ENCODE results near the gene TOP2A.

Gene TOP2A

DNA sequence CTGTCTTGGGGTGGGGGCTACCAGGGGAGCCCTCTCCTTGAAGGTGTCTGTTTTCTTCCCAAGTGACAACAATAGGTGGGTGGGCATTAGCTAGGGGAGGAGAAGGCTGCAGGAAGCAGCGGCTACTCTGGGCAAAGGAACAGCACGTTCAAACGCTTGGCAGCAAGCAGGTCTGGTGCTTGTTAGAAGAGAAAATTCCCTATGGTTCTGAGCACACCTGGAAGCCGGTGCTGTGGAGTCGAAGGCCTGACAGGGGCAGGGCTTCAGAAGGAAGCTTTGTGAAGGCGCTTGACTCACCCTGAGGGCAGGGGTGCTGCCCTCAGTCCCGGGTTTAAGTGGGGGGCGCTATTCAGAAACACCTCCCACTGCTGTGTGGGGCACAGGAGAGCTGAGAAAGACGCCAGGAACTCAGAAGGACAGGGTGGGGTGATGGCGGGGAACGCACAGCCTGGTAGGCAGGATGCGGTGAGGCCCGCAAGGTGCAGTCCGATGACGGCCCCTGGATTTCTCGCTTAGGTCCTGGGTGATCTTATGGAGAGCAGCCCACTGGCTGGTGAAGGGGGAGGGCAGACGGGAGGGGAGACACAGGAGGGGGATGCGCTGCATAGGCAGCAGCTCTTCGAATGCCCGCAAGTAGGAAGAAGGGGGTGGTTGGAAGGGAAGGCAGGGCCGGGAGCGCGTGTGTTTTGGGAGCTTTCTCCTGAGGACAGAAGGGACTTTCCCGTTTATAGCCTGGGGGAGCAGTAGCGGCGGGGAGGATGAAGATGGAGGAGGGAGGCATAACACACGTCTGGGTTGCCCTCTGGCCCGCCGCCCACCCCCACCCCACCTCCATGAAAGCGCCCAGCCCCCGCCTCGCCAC lies 56.4 kb downstream of the TOP2A start:
- no peak for DNase-seq (ENCODE audit: low read depth, low spot score)

- no peak for DNase-seq (ENCODE audit: low read depth, low spot score)
These were observed 57.6 kb downstream of the TOP2A start for GRCh38 chr17:40360091-40360490.

DNA sequence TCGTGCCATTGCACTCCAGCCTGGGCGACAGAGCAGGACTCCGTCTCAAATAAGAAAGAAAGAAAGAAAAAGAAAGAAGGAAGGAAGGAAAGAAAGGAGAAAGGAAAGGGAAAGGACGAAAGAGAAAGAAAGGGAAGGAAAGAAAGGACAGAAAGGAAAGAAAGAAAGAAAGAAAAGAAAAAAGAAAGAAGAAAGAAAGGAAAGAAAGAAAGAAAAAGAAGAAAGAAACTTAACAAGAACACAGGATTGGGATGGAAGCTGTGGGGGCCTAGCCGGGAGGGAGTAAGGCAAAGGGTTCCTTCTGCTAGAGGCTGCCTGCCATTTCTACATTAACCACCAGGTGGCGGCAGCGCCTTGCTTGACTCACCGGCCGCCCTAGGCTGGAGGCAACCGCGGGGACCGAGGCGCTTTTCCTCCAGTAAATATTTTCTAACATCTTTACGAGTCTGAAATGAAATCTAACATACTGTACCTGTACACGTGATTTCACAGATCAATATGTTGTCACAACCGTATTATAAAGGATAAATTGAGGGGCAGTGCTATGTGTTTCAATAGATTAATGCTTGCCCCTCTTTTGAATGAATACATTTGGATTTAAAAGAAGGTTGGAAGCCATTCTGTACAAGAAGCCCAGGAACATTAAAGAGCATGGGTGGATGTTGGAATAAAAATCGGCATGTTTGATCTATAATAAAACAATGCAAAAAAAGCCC lies 59.2 kb downstream of the TOP2A start:
- peak; percentile 94 for DNase-seq (ENCODE audit: low read depth, low spot score)

DNA sequence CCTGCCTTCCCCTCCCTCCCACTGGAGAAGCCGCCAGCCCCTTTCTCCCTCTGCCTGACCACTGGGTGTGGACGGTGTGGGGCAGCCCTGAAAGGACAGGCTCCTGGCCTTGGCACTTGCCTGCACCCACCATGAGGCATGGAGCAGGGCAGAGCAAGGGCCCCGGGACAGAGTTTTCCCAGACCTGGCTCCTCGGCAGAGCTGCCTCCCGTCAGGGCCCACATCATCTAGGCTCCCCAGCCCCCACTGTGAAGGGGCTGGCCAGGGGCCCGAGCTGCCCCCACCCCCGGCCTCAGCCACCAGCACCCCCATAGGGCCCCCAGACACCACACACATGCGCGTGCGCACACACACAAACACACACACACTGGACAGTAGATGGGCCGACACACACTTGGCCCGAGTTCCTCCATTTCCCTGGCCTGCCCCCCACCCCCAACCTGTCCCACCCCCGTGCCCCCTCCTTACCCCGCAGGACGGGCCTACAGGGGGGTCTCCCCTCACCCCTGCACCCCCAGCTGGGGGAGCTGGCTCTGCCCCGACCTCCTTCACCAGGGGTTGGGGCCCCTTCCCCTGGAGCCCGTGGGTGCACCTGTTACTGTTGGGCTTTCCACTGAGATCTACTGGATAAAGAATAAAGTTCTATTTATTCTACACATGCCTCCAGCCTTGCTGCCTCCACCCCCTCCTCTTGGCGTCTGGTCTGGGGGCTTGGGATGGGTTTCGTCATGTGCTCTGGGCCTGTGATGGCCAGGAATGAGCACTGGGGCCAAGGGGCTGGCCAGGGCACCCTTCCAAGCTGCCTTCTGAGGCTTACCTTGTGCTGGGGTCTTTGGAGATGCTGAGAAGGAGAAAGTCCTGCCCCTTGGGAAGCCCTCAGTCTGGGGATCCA lies 60.5 kb downstream of the TOP2A start:
- no peak for DNase-seq (ENCODE audit: low read depth, low spot score)

- DNase-seq (ENCODE audit: low read depth, low spot score) = no peak
These were observed 61.6 kb downstream of the TOP2A start for GRCh38 chr17:40355804-40356758.

GRCh38 chr17:40355123-40355803 lies 62.4 kb downstream of the TOP2A start:
- peak; percentile 82 for DNase-seq (ENCODE audit: low read depth, low spot score)

GRCh38 chr17:40354221-40355122 lies 63.2 kb downstream of the TOP2A start:
- no peak for DNase-seq (ENCODE audit: low read depth, low spot score)

DNA sequence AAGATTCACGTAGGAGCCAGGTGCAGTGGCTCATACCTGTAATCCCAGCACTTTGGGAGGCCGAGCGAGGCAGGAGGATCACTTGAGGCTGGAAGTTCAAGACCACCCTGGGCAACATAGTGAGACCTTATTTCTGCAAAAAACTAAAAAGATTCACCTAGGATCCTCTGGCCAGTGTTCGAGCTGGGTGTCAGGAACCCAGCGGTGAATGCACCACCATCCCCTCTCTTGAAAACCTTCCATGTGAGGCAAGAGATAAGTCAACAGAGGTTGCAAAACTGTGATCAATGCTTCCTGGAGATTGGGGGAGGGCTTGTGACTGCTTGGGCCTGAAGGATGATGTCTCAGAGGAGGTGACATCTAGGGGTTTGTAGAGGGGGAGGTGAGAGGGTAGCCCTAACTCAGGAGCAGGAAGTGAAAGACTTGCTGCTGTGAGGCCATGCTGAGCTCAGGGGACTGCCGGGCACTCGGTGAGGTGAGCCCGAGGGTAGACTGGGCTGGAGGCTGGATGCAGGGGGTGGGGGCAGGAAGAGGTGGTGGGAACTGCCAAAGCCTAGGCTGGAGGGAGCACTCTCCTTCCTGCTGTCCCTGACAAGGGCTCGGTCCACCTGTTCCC lies 64.8 kb downstream of the TOP2A start:
- no peak for DNase-seq (ENCODE audit: low read depth, low spot score)

DNA sequence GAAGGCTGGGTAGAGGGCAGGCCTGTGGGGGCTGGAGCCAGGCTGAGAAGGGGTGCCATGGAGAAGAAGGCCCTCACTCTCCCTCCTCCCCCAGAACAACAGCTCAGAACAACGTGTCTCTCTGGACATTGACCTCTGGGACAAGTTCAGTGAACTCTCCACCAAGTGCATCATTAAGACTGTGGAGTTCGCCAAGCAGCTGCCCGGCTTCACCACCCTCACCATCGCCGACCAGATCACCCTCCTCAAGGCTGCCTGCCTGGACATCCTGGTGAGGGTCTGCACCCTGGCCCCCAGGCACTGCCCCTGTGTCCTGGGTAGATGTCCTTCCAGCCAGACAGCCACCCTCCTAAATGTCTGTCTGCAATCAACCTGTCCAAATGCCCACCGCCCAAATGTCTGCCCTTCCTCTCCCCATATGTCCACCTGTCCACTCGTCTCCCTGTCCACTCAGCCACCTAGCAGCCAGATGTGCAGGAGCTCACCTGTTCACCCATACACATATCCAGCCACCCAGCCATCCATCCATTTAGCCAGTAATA lies 65.4 kb downstream of the TOP2A start:
- no peak for DNase-seq (ENCODE audit: low read depth, low spot score)

GRCh38 chr17:40351359-40352236 lies 66.1 kb downstream of the TOP2A start:
- DNase-seq (ENCODE audit: low read depth, low spot score) = no peak

DNA sequence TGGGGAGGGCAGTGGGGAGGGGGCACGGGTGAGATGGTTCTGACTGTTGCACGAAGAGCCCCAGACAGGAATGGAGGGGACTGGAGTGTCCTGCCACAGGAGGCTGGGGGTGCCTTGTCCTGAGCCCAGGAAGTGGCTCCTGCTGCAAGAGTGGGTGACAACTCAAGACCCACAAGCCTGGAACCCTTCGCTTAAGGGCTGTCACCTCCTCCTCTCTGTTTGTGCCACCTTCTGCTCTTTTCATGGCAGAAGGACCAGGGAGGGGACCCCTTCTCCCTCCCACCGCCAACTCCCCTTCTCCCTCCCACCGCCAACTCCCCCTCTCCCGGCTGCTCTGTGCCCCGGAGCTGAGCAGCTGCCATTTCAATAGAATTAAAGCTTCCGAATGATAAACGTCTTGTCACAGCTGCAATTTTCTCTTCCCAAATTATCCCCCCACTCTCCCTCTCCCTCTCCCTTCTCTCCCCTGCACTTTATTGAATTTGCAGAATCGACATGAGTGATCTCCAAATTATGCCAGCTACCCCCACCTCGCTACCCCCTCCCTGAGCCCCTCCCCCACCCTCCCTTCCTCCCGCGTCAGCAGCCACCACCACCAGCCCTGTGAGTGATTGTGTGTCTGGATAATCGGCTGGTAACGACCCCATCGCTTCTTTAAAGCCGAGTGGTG lies 66.9 kb downstream of the TOP2A start:
- peak; percentile 13 for DNase-seq (ENCODE audit: low read depth, low spot score)

DNA sequence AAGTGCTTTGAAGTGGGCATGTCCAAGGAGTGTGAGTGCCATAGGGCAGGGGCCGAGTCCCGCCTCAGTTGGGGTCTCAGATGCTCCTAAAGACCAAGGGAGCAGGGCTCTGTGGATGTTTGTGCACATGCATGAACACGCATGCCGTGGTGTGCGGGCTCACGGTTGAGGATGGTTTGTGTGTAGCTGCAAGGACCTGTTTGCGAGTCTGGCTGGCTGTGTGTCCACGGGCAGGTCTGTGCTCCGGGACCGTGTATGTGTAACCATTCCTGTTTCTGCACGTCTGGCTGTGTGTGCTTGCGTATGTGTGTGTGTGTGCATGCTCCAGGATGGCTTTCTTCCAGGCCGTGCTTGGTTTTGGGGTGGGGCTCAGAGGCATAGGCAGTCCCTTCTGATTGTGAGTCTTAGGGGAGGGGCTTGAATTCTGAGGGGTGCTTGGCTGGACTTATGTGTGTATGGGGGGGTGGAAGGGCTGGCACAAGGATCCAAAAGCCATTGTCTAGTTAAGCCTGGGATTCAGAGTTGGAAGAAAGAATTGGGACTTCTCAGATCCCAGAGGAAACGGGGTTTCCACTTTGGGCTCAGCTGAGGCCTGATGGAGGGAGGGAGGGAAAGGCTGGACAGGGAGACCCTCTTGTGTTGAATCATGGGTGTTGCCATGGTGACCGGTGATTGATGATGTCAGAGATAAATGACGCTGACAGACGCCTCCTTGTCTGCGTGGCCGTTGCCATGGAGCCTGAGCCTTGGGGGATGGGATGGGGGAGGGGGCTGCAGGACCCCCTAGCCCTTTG lies 67.6 kb downstream of the TOP2A start:
- DNase-seq (ENCODE audit: low read depth, low spot score) = peak; percentile 70

DNA sequence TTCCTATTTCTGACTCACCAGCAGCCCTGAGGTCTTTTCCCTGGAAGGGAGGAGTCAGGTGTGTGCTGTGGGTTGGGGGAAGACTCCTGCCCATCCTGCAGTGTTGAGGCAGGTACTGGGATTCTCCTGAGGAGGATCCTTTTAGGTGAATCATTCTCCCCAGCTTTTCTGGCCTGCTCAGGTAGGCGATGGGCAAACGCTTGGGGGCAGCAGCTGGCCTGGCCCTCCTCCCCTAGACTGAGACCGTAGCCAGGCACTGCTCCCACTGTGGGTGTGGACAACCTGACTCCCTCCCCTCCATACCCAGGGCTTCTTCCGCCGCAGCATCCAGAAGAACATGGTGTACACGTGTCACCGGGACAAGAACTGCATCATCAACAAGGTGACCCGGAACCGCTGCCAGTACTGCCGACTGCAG lies 68.2 kb downstream of the TOP2A start:
- DNase-seq (ENCODE audit: low read depth, low spot score) = peak; percentile 14

DNA sequence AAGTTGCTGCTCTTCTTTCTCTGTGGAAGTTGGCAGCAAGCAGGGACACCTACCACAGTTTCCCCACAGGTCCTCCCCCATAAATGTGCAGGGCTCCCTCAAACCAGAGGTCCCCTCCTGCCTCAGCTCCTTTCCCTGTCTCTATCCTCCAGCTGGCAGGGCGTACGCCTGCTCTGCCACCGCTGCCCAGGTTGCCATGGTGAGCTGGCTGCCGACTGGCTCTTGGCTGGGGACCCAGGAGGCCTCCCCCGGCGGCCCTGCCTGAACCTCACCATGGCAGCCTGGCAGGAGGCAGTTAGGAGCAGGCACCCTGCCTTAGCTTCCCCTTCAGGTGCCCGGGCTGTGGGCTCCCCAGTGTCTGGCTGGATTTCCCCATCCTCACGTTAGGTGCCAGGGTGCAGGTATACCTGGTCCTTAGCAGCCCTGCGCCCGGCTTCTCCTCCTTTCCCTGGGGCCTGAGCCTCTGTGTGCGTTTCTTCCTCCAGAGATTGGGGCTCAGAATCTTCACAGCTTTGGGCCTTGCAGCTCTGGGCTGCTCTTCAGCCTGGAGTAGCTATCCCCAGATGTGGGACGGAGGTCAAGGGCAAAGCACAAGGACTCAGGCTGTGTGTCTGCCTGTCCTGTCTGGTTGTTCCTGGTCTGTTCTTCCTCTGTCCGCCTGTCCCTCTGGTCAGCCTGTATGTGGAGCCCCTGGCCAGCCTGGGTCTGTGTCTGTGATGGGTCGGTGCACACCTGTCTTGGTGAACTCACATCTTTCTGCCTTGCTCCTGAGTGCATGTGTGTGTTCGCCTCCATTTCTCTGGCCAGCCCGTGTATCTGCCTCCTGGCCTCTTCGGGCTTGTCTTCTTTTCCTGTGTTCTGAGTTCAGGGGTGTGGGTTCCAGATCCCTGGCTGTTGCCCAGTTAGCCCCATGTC lies 68.9 kb downstream of the TOP2A start:
- peak; percentile 73 for DNase-seq (ENCODE audit: low read depth, low spot score)

DNA sequence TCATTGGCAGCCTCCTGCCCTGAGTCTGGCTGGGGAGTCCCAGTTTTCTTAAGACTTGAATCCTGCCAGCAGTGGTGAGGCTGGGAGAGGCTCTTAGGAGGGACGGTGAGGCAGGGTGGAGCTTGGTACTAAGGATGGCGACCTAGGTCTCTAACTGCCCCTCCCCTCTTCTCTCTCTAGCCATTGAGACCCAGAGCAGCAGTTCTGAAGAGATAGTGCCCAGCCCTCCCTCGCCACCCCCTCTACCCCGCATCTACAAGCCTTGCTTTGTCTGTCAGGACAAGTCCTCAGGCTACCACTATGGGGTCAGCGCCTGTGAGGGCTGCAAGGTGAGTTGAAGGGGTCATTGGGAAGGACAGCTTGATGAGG lies 69.6 kb downstream of the TOP2A start:
- no peak for DNase-seq (ENCODE audit: low read depth, low spot score)
